GM21360 (cell line): ENCODE results near the gene MED25.
"Not testable (repeated sequence)": the region's sequence is repeated elsewhere in the genome, so short reads cannot be mapped to it uniquely, and the experiment has no call there.

Experiments
- ATAC-seq: cut with Tn5 transposase; IDR thresholded peaks from one replicate; pipeline ENCODE4 v1.9.1; 2021; ENCODE audit warnings: mild to moderate bottlenecking, moderate library complexity; ENCODE audit not compliant: unreplicated experiment

The MED25 gene

GRCh38 chr19:49812997-49813861 lies 4.9 kb upstream of the MED25 start, which contains the start of gene FUZ:
Gene FUZ, minus strand, starts transcription at chr19:49813292. Its CDS starts 186 bp downstream, at chr19:49813106.
- ATAC-seq: no peak

- ATAC-seq: no peak
These were observed 4.1 kb upstream of the MED25 start for GRCh38 chr19:49814010-49814409.

GRCh38 chr19:49816590-49816989 lies 1.5 kb upstream of the MED25 start:
- no peak for ATAC-seq

GRCh38 chr19:49818649-49819370 lies 721 bp downstream of the MED25 start:
- ATAC-seq: no peak

- ATAC-seq: not testable (repeated sequence)
These were observed 1.5 kb downstream of the MED25 start for GRCh38 chr19:49819452-49820115.

GRCh38 chr19:49820125-49820524 lies 2.0 kb downstream of the MED25 start:
- no peak for ATAC-seq

GRCh38 chr19:49823472-49823871 lies 5.4 kb downstream of the MED25 start:
- ATAC-seq: no peak

- no peak for ATAC-seq
These were observed 6.6 kb downstream of the MED25 start for GRCh38 chr19:49824662-49825061.

GRCh38 chr19:49827034-49827433 lies 8.9 kb downstream of the MED25 start:
- no peak for ATAC-seq

GRCh38 chr19:49829200-49829599 lies 11.1 kb downstream of the MED25 start:
- no peak for ATAC-seq

GRCh38 chr19:49829721-49830120 lies 11.6 kb downstream of the MED25 start:
- ATAC-seq: no peak

GRCh38 chr19:49830766-49831165 lies 12.7 kb downstream of the MED25 start:
- no peak for ATAC-seq

GRCh38 chr19:49831592-49831991 lies 13.5 kb downstream of the MED25 start:
- ATAC-seq: no peak

GRCh38 chr19:49832556-49832955 lies 14.5 kb downstream of the MED25 start:
- ATAC-seq: no peak

GRCh38 chr19:49833599-49833998 lies 15.5 kb downstream of the MED25 start:
- ATAC-seq: no peak

- no peak for ATAC-seq
These were observed 17.5 kb downstream of the MED25 start for GRCh38 chr19:49835562-49835961.

- ATAC-seq: no peak
These were observed 18.3 kb downstream of the MED25 start for GRCh38 chr19:49836176-49837008.

- no peak for ATAC-seq
These were observed 18.9 kb downstream of the MED25 start for GRCh38 chr19:49837009-49837310.

GRCh38 chr19:49837425-49837824 lies 19.3 kb downstream of the MED25 start:
- ATAC-seq: no peak

GRCh38 chr19:49838885-49839588 lies 20.9 kb downstream of the MED25 start:
- ATAC-seq: no peak
